Endothelial cell (in vitro differentiated cells): ENCODE results near the gene ASTN1. TPM values are rescaled to one million over a fixed set of nuclear protein-coding genes. Genes with fewer than 3 reads are reported as not detected.

ENCODE experiments used
- DNase-seq: peaks from one replicate; pipeline ENCODE4 v3.0.0; 2021; ENCODE audit warnings: low spot score
- H3K27ac Mint-ChIP-seq: one replicate; pipeline ENCODE4 v1.8.0; 2021; ENCODE audit warnings: mixed read lengths, inconsistent platforms; ENCODE audit not compliant: unreplicated experiment
- H3K27me3 Mint-ChIP-seq: one replicate; pipeline ENCODE4 v1.8.0; 2021; ENCODE audit warnings: mild to moderate bottlenecking, moderate library complexity, mixed read lengths, inconsistent platforms; ENCODE audit not compliant: unreplicated experiment
- H3K36me3 Mint-ChIP-seq: one replicate; pipeline ENCODE4 v1.8.0; 2021; ENCODE audit warnings: mild to moderate bottlenecking, low read depth, mixed read lengths, inconsistent platforms; ENCODE audit not compliant: unreplicated experiment
- H3K4me1 Mint-ChIP-seq: one replicate; pipeline ENCODE4 v1.8.0; 2021; ENCODE audit warnings: mild to moderate bottlenecking, mixed read lengths, inconsistent platforms; ENCODE audit not compliant: unreplicated experiment
- H3K4me3 Mint-ChIP-seq: one replicate; pipeline ENCODE4 v1.8.0; 2021; ENCODE audit warnings: mild to moderate bottlenecking, mixed read lengths, inconsistent platforms; ENCODE audit not compliant: unreplicated experiment
- H3K9me3 Mint-ChIP-seq: one replicate; pipeline ENCODE4 v1.8.0; 2021; ENCODE audit warnings: mixed read lengths, inconsistent platforms; ENCODE audit not compliant: unreplicated experiment
- long read RNA-seq: library from polyadenylated mRNA; unstranded; transcript quantifications from one replicate; pipeline ENCODE4 v2.0.0, GENCODE V29; 2020; ENCODE audit not compliant: unreplicated experiment
- total RNA-seq: library from RNA; stranded (reverse); fragmentation: NEBNext Ultra II Directional; extraction: Animal tissue kit (Norgen Biotek cat#: 25700); gene quantifications from one replicate; pipeline ENCODE4 v1.2.1, GENCODE V29; 2021; ENCODE audit not compliant: unreplicated experiment
- TF ChIP-seq, protein P1 (sequence below): fragments of 200-600 bp; sonication (generic); IDR thresholded peaks from one replicate; pipeline ENCODE4 v1.5.0; 2021; ENCODE audit warnings: antibody characterized with exemption; ENCODE audit not compliant: unreplicated experiment

ASTN1 gene
- total RNA-seq = 66.6 TPM
- long read RNA-seq, partial matches to known transcripts = 1 of 2 reads
- long read RNA-seq, other reads (novel, unspliced or antisense) = 1 of 2 reads

DNA sequence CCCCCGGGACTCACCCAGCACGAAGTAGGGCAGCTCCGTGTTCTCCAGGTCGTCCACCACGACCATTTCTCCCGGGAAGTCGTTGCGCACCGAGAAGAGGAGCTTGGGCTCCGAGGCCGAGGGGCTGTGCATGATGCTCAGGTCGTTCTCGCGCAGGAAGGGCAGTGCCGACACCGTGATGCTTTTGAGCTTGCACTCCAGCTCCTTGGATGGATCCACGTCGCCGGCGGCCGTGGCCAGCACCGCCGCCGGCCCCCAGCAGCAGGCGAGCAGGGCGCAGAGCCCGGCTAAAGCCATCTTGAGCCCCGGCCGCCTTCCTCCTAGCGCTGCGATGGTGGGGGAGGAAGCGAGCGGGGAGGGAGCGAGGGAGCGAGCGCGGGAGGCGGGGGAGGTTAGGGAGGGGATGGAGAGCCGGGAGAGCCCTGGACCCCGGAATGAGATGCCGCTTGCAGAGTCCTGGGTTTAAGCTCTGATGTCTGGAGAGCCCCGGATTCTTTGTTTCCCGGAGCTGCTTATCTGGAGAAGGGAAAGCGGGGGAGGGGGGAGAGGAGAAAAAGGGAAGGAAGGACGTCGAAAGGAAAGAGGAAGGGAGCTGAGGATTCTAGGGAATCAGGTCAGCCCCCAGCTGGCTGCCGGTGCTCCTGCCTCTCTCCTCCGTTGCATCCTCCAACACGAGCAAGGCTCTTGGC is at the start of gene ASTN1:
ASTN1 (minus strand) TSS at position 333 of the 689 bp plus-strand sequence; CDS start at position 297, 36 bp downstream.
- peak within 1 kb of the TSS; percentile 48 for H3K27ac Mint-ChIP-seq

DNA sequence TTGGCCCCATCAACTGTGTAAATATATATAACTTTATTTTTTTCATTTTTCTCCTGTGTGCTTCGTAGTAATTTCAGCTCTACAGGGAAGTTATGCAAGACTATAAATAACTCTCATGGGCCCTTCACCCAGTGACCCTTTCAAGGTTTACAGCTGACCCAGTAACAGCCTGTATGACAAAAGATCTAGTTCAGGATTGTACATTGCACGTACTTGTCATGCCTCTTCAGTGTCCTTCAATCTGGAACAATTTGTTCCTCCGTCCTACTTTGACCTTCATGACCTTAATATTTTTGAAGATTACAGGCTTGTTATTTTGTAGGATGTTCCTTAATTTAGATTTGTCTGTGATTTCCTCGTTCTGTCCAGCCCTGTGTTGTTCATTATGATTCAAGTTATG is 46.7 kb upstream of the ASTN1 start:
- no peaks in the 10 kb centered on the region for H3K36me3 Mint-ChIP-seq
- H3K27me3 Mint-ChIP-seq = no peaks in the 10 kb centered on the region
- TF ChIP-seq, protein P1, sequence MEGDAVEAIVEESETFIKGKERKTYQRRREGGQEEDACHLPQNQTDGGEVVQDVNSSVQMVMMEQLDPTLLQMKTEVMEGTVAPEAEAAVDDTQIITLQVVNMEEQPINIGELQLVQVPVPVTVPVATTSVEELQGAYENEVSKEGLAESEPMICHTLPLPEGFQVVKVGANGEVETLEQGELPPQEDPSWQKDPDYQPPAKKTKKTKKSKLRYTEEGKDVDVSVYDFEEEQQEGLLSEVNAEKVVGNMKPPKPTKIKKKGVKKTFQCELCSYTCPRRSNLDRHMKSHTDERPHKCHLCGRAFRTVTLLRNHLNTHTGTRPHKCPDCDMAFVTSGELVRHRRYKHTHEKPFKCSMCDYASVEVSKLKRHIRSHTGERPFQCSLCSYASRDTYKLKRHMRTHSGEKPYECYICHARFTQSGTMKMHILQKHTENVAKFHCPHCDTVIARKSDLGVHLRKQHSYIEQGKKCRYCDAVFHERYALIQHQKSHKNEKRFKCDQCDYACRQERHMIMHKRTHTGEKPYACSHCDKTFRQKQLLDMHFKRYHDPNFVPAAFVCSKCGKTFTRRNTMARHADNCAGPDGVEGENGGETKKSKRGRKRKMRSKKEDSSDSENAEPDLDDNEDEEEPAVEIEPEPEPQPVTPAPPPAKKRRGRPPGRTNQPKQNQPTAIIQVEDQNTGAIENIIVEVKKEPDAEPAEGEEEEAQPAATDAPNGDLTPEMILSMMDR = no peak
- H3K27ac Mint-ChIP-seq = no peak overlapping the region
- H3K4me3 Mint-ChIP-seq = no peak overlapping the region
- no peak for DNase-seq
- H3K9me3 Mint-ChIP-seq = no peaks in the 10 kb centered on the region
- H3K4me1 Mint-ChIP-seq = no peaks in the 10 kb centered on the region

More for the DNA sequence above, at the start of gene ASTN1:
- Mint-ChIP-seq H3K27me3 (peaks cover 8% of the 10 kb centered on the region), H3K9me3 (no peaks in the 10 kb centered on the region), H3K36me3 (peaks cover 9% of the 10 kb centered on the region), H3K4me1 (peaks cover 19% of the 10 kb centered on the region), H3K4me3 (peak within 1 kb of the TSS; percentile 96)
- peak; percentile 57 for DNase-seq
- TF ChIP-seq, protein P1 = no peak

DNA sequence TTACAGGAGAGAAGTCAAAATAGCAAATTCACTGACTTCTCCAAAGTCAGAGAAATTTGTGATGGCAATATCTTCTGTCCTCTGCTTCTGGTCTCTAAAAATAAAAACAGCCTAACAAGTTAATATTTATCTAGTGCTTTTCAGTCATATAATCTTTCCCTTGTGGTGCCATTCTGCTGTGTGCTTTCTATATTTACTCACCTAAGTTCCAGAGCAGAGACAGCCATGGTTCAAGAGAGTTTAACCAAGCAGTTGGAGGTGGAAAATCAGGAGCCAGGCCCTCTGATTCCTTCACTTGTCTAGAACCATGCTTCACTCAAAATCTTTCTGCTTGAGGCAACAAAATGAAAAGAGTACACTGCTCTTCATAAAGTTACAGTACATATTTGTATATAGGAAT is 45.6 kb upstream of the ASTN1 start:
- no peaks in the 10 kb centered on the region for H3K9me3 Mint-ChIP-seq
- DNase-seq = no peak
- H3K27ac Mint-ChIP-seq = no peak overlapping the region
- no peak overlapping the region for H3K4me3 Mint-ChIP-seq
- H3K4me1 Mint-ChIP-seq = no peaks in the 10 kb centered on the region
- H3K27me3 Mint-ChIP-seq = no peaks in the 10 kb centered on the region
- TF ChIP-seq, protein P1 = no peak
- no peaks in the 10 kb centered on the region for H3K36me3 Mint-ChIP-seq

DNA sequence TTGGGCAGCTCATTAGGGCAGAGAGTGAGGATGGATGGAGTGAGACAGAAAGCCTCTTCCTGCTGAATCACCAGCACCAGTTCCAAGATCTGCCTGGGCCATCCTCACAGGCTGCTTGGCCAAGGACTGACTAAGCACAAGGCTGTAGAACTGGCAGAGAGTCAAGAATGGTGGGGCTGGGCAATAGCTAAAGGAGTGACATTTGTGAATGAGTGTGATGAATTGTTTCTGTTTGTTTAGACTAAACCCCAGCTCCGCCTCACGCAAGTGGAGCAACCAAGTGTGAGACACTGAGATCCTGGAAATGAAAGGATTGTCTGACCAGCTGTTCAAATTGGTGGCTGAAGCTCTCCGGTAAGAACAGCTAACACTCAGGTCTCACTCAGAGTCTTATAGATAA is 44.8 kb upstream of the ASTN1 start:
- H3K27me3 Mint-ChIP-seq = no peaks in the 10 kb centered on the region
- no peak overlapping the region for H3K27ac Mint-ChIP-seq
- H3K36me3 Mint-ChIP-seq = no peaks in the 10 kb centered on the region
- no peaks in the 10 kb centered on the region for H3K9me3 Mint-ChIP-seq
- TF ChIP-seq, protein P1 = no peak
- no peak overlapping the region for H3K4me3 Mint-ChIP-seq
- DNase-seq = no peak
- H3K4me1 Mint-ChIP-seq = no peaks in the 10 kb centered on the region

DNA sequence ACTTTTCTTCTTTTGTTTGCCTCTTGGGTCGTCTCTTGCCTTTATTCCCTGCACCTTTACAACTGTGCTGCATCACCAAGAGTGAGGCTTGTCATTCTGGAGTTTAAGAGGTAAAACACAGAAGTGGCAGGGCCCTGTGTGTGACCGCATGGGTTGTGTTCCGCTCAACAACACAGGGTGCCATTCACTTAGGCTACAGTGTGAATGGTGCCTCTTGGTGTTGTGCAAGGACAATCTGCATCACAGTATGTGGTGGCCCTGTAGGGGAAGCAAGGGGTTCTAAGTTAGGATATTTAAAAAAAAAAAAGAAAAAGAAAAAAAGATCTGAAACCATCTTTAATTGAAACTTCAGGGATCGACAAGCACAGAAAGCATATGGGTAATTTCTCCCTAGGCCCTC is 44.4 kb upstream of the ASTN1 start:
- H3K27me3 Mint-ChIP-seq = no peaks in the 10 kb centered on the region
- H3K27ac Mint-ChIP-seq = no peak overlapping the region
- H3K4me3 Mint-ChIP-seq = no peak overlapping the region

More for the DNA sequence above, 44.4 kb upstream of the ASTN1 start:
- TF ChIP-seq, protein P1 = no peak
- no peaks in the 10 kb centered on the region for H3K9me3 Mint-ChIP-seq
- H3K36me3 Mint-ChIP-seq = no peaks in the 10 kb centered on the region
- DNase-seq = no peak
- no peaks in the 10 kb centered on the region for H3K4me1 Mint-ChIP-seq
